HG02938 (cell line): ENCODE data around the gene CCDC74A.
A peak's percentile ranks its signal among the peaks of the same experiment; 100 is the strongest.
"Not testable (repeated sequence)": the region's sequence is repeated elsewhere in the genome, so short reads cannot be mapped to it uniquely, and the experiment has no call there.

Source experiments
- ATAC-seq: cut with Tn5 transposase; IDR thresholded peaks from one replicate; pipeline ENCODE4 v1.9.1; 2021; ENCODE audit warnings: mild to moderate bottlenecking, moderate library complexity; ENCODE audit not compliant: unreplicated experiment

CCDC74A gene

GRCh38 chr2:131525256-131525655 lies 2.4 kb upstream of the CCDC74A start:
- ATAC-seq, result not testable (repeated sequence)

- ATAC-seq, result peak; percentile 65
These were observed 1.5 kb downstream of the CCDC74A start for GRCh38 chr2:131528981-131529863.

GRCh38 chr2:131529864-131530445 lies 2.3 kb downstream of the CCDC74A start:
- ATAC-seq, result not testable (repeated sequence)

DNA sequence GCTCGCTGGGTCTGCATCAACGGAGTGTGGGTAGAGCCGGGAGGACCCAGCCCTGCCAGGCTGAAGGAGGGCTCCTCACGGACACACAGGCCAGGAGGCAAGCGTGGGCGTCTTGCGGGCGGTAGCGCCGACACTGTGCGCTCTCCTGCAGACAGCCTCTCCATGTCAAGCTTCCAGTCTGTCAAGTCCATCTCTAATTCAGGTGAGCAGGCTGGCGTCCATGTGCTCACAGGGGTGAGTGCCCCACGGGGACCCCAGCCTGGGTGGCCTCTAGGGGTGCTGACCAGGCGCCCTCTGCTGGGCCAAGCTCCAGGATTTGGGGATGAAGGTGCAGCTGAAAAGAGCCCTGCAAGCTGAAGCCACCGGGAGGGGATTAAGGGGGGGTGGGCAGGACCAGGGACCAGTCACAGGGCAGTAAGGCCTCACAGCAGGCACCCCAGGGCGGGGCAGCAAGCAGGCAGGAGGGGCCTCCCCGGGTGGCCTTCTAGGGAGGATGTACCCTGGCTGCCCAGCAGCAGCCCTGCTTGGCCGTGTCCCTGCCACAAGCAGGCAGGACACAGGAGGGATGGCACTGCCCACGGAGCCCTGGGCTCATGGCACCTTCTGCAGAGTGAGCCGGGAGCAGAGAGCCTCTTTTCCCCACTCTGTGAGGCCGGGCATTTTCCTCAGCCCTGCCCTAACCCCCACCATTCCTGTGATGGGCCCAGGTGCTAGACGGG lies 3.1 kb downstream of the CCDC74A start:
- not testable (repeated sequence) for ATAC-seq

DNA sequence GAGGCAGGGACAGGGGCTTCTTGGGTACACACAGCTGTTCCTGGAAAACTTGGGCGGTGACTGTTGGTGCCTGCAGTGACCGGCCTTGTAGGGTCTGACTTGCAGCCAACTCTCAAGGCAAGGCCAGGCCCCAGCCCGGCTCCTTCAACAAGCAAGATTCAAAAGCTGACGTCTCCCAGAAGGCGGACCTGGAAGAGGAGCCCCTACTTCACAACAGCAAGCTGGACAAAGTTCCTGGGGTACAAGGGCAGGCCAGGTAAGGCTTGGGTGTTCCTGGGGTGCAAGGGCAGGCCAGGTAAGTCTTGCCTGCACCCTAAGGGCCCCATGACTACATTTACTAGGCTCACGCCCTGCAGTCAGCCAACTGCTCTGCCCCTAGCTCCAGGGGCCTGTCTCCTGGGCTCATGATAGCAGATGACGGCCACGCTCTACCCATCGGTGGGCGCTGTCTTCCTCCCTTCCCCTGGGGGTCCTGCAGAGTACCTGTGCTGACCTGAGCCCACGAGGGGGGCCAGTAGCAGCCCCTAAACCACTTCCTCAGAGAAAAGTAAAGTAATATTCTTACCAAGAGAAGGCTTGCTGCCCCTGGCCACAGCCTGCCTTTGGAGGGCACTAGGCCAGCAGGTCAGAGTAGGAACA lies 4.0 kb downstream of the CCDC74A start:
- not testable (repeated sequence) for ATAC-seq

GRCh38 chr2:131532723-131533608 lies 5.3 kb downstream of the CCDC74A start:
- not testable (repeated sequence) for ATAC-seq

- not testable (repeated sequence) for ATAC-seq
These were observed 6.1 kb downstream of the CCDC74A start for GRCh38 chr2:131533609-131534316.

DNA sequence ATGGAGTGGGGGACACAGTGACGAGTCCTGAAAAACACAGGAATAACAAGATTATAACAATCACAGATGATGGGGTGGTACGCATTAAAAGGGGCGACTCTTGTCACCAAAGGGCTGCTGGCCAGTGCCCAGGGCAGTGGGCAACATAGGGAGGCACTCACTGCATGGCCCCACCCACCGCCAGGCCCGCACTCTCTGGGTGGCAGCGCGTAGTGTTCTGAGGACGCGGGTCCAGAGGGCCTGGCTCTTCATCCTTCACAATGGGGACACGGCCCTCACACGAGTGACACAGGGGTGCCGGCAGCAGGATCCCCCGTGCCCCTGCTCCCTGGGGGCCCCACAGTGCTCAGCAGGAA lies 6.6 kb downstream of the CCDC74A start:
- ATAC-seq, result not testable (repeated sequence)

- ATAC-seq, result not testable (repeated sequence)
These were observed 7.3 kb downstream of the CCDC74A start for GRCh38 chr2:131534965-131535364.

GRCh38 chr2:131535526-131535925 lies 7.8 kb downstream of the CCDC74A start:
- ATAC-seq, result no peak

DNA sequence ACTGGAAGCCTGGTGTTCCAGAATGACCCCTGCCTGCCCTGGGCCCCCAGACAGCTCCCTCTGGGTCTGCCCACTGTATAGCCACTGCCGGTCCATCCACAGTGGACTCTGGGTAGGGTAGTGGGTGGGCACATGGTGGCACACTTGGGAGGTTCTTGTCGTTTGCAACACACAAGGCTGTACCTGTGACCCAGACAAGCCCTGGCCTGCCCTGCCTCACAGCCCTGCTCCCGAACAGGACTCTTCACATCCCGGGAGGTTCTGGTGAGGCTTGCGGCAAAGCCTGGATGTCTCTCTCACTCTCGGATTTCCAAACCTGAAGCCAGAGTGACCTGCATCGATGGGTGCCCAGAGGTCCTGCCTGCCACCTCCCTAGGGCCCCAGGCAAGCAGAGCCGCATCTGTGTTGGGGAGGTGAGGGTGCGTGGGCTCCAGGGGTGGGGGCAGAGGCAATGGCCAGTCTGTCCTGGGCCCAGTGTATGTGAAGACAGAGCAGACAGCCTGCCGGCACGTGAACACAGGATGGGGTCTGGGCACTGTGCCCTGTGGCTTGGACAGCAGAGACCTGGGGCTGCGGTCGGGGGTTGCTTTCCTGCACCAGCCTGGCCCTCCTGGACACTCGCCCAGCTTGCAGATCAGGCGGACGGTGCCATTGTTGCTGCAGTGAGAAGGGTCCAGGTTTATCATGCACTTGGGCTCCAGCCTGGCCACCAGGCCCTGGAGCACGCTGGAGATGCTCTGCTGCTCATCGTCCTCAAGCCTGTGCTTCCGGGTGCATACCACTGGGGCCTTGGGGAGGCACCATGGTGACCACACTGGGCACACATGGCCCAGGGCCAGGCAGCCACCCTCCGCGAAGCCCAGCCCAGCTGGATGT lies 8.5 kb downstream of the CCDC74A start:
- ATAC-seq, result not testable (repeated sequence)

DNA sequence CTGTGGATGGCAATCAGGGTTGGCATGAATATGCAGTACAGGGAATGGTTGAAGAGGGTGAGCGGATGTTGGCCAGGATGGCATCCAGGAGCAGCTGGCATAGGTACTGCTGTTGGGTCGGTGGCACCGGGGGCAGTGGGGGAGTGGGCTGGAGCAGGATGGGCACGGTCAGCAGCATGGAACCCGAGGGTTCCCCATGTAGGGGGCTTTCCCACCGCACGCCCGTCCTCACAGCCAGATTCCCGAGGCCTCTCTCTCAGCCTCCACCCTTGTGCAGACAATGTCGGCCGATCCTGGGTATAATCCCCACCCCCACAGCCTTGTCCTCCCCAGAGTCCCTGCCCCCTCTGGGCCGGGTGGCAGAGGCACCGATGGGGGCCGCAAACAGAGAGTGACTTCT lies 9.2 kb downstream of the CCDC74A start:
- ATAC-seq, result not testable (repeated sequence)

DNA sequence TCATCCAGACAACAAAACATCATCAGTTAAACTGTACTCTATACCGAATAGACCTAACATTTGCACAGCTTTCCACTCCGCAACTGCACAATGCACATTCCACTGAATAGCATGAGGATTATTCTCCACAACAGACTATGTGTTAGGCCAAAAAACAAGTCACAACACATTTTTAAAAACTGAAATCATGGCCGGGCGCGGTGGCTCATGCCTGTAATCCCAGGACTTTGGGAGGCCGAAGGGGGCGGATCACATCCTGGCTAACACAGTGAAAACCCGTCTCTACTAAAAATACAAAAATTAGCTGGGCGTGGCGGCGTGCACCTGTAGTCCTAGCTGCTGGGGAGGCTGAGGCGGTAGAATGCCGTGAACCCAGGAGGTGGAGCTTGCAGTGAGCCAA lies 11.2 kb downstream of the CCDC74A start:
- not testable (repeated sequence) for ATAC-seq

DNA sequence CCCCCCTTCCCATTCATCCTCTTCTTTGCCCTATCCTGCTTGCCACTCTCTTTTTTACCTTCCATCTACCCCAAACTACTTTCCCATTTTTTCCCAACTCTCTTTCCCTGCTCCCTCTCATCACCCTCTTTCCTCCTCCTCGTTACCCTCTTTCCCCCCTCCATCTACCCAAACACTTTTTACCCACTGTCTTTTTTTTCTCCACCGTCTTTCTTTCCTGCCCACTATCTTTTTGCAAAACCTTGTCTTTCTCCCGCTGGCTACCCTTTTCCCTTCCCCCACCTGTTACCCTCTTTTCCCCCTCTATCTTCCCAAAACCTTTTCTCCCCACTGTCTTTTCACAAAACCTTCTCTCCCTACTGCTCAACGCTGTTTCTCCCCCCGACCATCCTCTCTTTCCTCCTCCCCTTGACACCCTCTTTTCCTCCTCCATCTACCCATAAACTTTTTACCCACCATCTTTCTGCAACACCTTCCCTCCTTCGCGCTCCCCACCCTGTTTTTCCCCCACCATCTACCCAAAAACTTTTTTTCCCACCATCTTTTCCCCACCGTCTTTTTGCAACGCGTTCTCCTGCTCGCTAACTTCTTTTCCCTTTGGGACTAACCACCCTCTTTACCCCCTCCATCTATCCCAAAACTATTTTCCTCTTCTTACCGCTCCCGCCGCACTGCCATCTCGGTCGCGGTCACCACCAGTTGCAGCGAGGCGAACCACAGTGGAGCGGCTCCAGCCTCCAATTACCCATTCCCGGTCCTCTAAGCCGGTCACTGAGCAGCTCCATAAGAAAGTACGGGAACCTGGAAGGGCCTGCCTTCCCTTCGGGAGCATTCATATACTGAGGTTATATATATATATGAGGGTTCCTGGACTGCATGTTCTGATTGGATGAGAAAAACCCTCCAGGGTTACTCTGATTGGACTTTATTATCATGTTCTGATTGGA lies 15.0 kb downstream of the CCDC74A start:
- ATAC-seq, result no peak

- ATAC-seq, result no peak
These were observed 15.8 kb downstream of the CCDC74A start for GRCh38 chr2:131543385-131543891.

DNA sequence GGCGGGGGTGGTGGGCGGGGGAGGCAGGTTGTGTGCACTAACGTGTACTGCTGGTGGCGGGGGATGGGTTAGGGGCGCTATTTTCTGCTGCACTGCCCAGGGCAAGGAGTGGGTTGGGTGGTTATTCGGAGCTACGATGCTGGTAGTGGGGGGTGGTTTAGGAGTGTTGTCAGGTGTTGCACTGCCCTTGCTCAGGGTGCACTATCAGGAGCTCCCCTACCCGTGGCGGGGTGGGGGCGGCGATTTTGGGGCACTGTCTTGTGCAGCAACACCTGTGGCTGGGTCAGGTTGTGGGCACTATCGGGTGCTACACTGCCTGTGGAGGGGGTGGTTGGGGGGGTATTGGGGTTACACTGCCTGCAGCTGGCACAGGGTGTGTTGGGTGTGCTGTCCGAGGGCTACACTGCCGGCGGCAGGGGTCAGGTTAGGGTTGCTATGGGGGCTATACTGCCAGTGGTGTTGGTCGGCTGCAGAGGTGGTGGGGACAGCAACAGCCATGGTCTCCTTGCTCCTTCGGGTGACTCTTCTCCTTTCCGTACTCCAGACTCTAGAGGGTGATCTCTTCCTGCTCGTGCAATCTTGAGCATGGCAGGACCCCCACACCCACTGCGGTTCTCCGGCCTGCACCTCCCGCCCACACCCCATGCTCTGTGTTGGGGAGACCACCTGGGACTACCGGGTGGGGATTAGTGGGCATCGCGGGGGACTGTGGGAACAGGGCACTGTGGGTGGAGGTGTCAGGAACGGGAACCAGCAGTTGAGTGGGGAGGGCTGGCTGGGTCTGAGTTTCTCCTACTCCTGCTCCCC lies 16.5 kb downstream of the CCDC74A start:
- ATAC-seq, result not testable (repeated sequence)
